ENCODE results near the gene PRMT1.

- TF ChIP-seq CTCF (conservative IDR thresholded peaks at IDR 0.05 in 1 of 2, IDR thresholded peaks at IDR 0.05 in 1 of 2; ENCODE audit: low read depth in 1 of 2, low read length in 2 of 2) (peak in 1 of 2 donors; percentile 6), EZH2 (IDR thresholded peaks at IDR 0.05; ENCODE audit: low read length, missing control alignments) (no peak)
Observed at GRCh38 chr19:49635530-49636232, 41.4 kb upstream of the PRMT1 start.

Data from fibroblast of lung (primary cell).